ENCODE results near the gene INPP5J. TPM values are rescaled to one million over a fixed set of nuclear protein-coding genes. Genes with fewer than 3 reads are reported as not detected.

The INPP5J gene
- polyA plus RNA-seq, 1 donor (not counting 4 experiments of a cell fraction or from before 2014, with no cell fraction given): 0.22 TPM

DNA sequence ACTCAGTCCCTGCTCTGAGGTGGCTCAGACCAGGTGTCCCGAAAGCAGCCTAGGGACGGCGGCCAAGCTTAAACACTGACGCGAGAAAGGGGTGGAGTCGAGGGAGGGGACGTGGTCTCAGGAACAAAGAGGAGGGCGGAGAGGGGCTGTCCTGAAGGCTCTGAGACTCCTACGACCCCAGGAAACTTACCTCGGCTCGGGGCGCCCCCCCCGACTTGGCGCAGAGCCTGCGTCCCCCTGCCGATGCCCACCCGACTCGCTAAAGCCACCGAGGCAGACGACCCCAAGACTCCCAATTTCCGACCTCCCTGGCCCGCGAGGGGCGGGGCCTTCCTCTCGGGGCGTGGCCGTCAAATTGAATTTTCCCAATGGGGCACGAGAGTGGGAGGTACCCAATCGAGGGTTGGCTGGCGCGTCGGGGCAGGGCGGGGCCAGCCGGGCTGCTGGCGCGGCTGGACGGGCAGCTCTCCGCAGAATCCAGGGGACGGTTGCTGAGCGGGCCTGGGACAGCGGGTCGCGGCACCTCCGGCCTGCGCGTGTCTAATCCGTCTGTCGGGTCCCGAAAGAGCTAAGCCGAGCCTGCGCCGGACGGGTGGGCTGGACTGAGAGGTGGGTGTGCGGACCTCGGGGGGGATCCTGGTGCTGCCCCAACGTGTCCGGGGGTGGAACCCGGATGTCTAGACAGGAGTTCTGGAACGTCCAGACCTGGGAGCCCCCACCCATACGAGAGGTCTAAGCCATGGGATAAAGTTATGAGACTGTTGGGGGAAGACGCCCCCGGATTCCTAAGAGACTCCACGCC is 41.7 kb upstream of the INPP5J start, which contains the start of gene SMTN:
Gene SMTN, plus strand, starts transcription at position 471 of the 802 bp plus-strand sequence. CDS start 1,941 bp downstream, outside the sequence.
- dilution Hi-C loops (cut with MboI; ENCODE audit: extremely low pct_ligation_motif_present, low sequenced_read_pairs): no loop called here
- H3K27ac ChIP-seq (ENCODE audit: control insufficient read depth, insufficient read depth, low read length): peak within 1 kb of the TSS; percentile 92
- no peaks in the 10 kb centered on the region for H3K9me3 ChIP-seq (ENCODE audit: control insufficient read depth, low read depth, low read length)
- H3K27me3 ChIP-seq (ENCODE audit: control insufficient read depth, extremely low read depth, insufficient read depth, low read length): no peaks in the 10 kb centered on the region
- H3K4me2 ChIP-seq (ENCODE audit: control insufficient read depth, extremely low read depth, insufficient read depth, low read depth, low read length): peak within 1 kb of the TSS; percentile 96
- H3K4me3 ChIP-seq (ENCODE audit: control insufficient read depth in 2 of 3, extremely low read depth in 1 of 3, insufficient read depth in 2 of 3, low read depth in 1 of 3, low read length in 3 of 3): peak within 1 kb of the TSS; percentile 85 to 87 (median 86)
- H3K36me3 ChIP-seq (ENCODE audit: control insufficient read depth in 2 of 2, extremely low read depth in 1 of 2, insufficient read depth in 2 of 2, low read length in 2 of 2): peaks cover 7 to 30% of the 10 kb centered on the region in 2 experiments
- FAIRE-seq: peak; percentile 74
- H2AFZ ChIP-seq (ENCODE audit: control insufficient read depth, low read length): peak within 1 kb of the TSS; percentile 86
- H3K79me2 ChIP-seq (ENCODE audit: control insufficient read depth, insufficient read depth, low read length): peaks cover 46% of the 10 kb centered on the region
- peaks cover 8% of the 10 kb centered on the region for H4K20me1 ChIP-seq (ENCODE audit: control insufficient read depth, extremely low read depth, insufficient read depth, low read length)
- H3K9me1 ChIP-seq (ENCODE audit: control insufficient read depth, extremely low read depth, insufficient read depth, low read length): peaks cover 2% of the 10 kb centered on the region
- H3K4me1 ChIP-seq (ENCODE audit: control insufficient read depth, extremely low read depth, insufficient read depth, low read length): peaks cover 46% of the 10 kb centered on the region
- DNase-seq (ENCODE audit: low read depth, low spot score): no peak
- peak within 1 kb of the TSS; percentile 91 for H3K9ac ChIP-seq (ENCODE audit: control insufficient read depth, extremely low read depth, insufficient read depth, low read length)
- TF ChIP-seq, protein P1, sequence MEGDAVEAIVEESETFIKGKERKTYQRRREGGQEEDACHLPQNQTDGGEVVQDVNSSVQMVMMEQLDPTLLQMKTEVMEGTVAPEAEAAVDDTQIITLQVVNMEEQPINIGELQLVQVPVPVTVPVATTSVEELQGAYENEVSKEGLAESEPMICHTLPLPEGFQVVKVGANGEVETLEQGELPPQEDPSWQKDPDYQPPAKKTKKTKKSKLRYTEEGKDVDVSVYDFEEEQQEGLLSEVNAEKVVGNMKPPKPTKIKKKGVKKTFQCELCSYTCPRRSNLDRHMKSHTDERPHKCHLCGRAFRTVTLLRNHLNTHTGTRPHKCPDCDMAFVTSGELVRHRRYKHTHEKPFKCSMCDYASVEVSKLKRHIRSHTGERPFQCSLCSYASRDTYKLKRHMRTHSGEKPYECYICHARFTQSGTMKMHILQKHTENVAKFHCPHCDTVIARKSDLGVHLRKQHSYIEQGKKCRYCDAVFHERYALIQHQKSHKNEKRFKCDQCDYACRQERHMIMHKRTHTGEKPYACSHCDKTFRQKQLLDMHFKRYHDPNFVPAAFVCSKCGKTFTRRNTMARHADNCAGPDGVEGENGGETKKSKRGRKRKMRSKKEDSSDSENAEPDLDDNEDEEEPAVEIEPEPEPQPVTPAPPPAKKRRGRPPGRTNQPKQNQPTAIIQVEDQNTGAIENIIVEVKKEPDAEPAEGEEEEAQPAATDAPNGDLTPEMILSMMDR (optimal IDR thresholded peaks at IDR 0.05 in 1 of 3, IDR thresholded peaks at IDR 0.05 in 1 of 3, conservative IDR thresholded peaks at IDR 0.05 in 1 of 3; ENCODE audit: extremely low read depth in 1 of 3, insufficient read depth in 2 of 3, low read length in 3 of 3): no peak
- no peak for TF ChIP-seq EZH2 (IDR thresholded peaks at IDR 0.05; ENCODE audit: low read length)

DNA sequence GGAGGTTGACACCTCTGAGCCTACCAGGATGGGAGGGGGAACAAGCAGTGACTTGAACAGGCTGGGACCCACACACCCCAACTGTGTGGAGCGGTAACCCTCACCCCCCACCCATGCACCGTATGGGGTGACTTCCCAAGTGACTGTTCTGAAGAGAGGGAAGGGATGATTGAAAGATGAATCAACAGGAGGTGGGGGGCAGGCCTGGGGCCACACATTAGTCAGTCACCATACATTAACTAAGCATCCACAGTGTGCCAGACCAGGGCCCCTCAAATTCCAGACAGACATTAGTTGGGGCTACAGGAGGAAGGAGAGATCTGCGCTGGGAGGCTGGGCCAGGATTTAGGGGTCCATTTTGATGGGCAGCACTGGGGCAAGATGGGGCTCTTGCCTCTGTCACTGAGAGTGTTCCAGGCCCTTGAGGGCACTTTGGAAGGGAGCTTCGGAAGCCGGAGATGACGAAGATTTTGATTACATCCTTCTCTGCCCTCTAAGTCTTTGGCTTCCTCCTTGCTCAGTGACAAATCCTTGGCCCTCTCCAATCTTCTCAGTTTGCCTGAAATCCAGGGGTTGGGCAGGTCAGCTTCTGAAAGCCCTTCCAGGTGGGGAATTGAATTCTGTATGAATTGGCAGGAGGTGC is 40.7 kb upstream of the INPP5J start:
- H4K20me1 ChIP-seq (ENCODE audit: control insufficient read depth, extremely low read depth, insufficient read depth, low read length): peaks cover 14% of the 10 kb centered on the region
- peaks cover 11 to 39% of the 10 kb centered on the region in 2 experiments for H3K36me3 ChIP-seq (ENCODE audit: control insufficient read depth in 2 of 2, extremely low read depth in 1 of 2, insufficient read depth in 2 of 2, low read length in 2 of 2)
- no peak for DNase-seq (ENCODE audit: low read depth, low spot score)
- TF ChIP-seq, protein P1 (optimal IDR thresholded peaks at IDR 0.05 in 1 of 3, IDR thresholded peaks at IDR 0.05 in 1 of 3, conservative IDR thresholded peaks at IDR 0.05 in 1 of 3; ENCODE audit: extremely low read depth in 1 of 3, insufficient read depth in 2 of 3, low read length in 3 of 3): no peak
- TF ChIP-seq EZH2 (IDR thresholded peaks at IDR 0.05; ENCODE audit: low read length): no peak
- H3K4me3 ChIP-seq (ENCODE audit: control insufficient read depth in 2 of 3, extremely low read depth in 1 of 3, insufficient read depth in 2 of 3, low read depth in 1 of 3, low read length in 3 of 3): peak overlapping the region; percentile 85 to 87 (median 86)
- peak; percentile 96 for FAIRE-seq
- peak overlapping the region; percentile 92 for H3K27ac ChIP-seq (ENCODE audit: control insufficient read depth, insufficient read depth, low read length)
- H2AFZ ChIP-seq (ENCODE audit: control insufficient read depth, low read length): no peak overlapping the region
- dilution Hi-C loops (cut with MboI; ENCODE audit: extremely low pct_ligation_motif_present, low sequenced_read_pairs): no loop called here
- peaks cover 57% of the 10 kb centered on the region for H3K79me2 ChIP-seq (ENCODE audit: control insufficient read depth, insufficient read depth, low read length)
- peak overlapping the region; percentile 96 for H3K4me2 ChIP-seq (ENCODE audit: control insufficient read depth, extremely low read depth, insufficient read depth, low read depth, low read length)
- no peaks in the 10 kb centered on the region for H3K27me3 ChIP-seq (ENCODE audit: control insufficient read depth, extremely low read depth, insufficient read depth, low read length)
- H3K9me3 ChIP-seq (ENCODE audit: control insufficient read depth, low read depth, low read length): no peaks in the 10 kb centered on the region
- peak overlapping the region; percentile 91 for H3K9ac ChIP-seq (ENCODE audit: control insufficient read depth, extremely low read depth, insufficient read depth, low read length)
- H3K4me1 ChIP-seq (ENCODE audit: control insufficient read depth, extremely low read depth, insufficient read depth, low read length): peaks cover 55% of the 10 kb centered on the region
- peaks cover 2% of the 10 kb centered on the region for H3K9me1 ChIP-seq (ENCODE audit: control insufficient read depth, extremely low read depth, insufficient read depth, low read length)

Measured in keratinocyte (primary cell).